Measurements from ENCODE around the gene CCDC88C.
"Not testable (repeated sequence)": the region's sequence is repeated elsewhere in the genome, so short reads cannot be mapped to it uniquely, and the experiment has no call there.

- not testable (repeated sequence) for TF ChIP-seq CTCF, POLR2A (IDR thresholded peaks at IDR 0.05)
These were observed 172.0 kb downstream of the CCDC88C start for GRCh38 chr14:91245616-91246015.
